ENCODE measurements around the gene PRC1. TPM values are rescaled to one million over a fixed set of nuclear protein-coding genes. Genes with fewer than 3 reads are reported as not detected.

The PRC1 gene
- total RNA-seq, 1 donor from 2014 or later, result 108 TPM

GRCh38 chr15:90956274-90957030 is 37.9 kb downstream of the PRC1 start:
- peak; percentile 43 to 82 for DNase-seq (ENCODE audit: low read depth in 2 of 2)

- no peak for DNase-seq (ENCODE audit: low read depth in 2 of 2)
These were observed 38.6 kb downstream of the PRC1 start for GRCh38 chr15:90955624-90956273.

GRCh38 chr15:90954712-90955623 is 39.4 kb downstream of the PRC1 start, which contains the start of gene RCCD1:
TSS of gene RCCD1 (plus strand) at chr15:90954884. CDS start at chr15:90956735, 1,851 bp downstream.
- DNase-seq (ENCODE audit: low read depth in 2 of 2), result peak; percentile 87 to 95

GRCh38 chr15:90953947-90954711 is 40.2 kb downstream of the PRC1 start:
- DNase-seq (ENCODE audit: low read depth in 2 of 2), result no peak

GRCh38 chr15:90952901-90953677 is 41.2 kb downstream of the PRC1 start:
- DNase-seq (ENCODE audit: low read depth in 2 of 2), result no peak

GRCh38 chr15:90950676-90951075 is 43.7 kb downstream of the PRC1 start:
- no peak for DNase-seq (ENCODE audit: low read depth in 2 of 2)

- DNase-seq (ENCODE audit: low read depth in 2 of 2), result no peak
These were observed 44.2 kb downstream of the PRC1 start for GRCh38 chr15:90949979-90950675.

- DNase-seq (ENCODE audit: low read depth in 2 of 2), result no peak
These were observed 45.8 kb downstream of the PRC1 start for GRCh38 chr15:90948506-90948905.

GRCh38 chr15:90947577-90948357 is 46.6 kb downstream of the PRC1 start:
- DNase-seq (ENCODE audit: low read depth in 2 of 2), result no peak

GRCh38 chr15:90946941-90947576 is 47.3 kb downstream of the PRC1 start:
- DNase-seq (ENCODE audit: low read depth in 2 of 2), result no peak

- no peak for DNase-seq (ENCODE audit: low read depth in 2 of 2)
These were observed 47.8 kb downstream of the PRC1 start for GRCh38 chr15:90946538-90946937.

GRCh38 chr15:90945091-90945490 is 49.2 kb downstream of the PRC1 start:
- DNase-seq (ENCODE audit: low read depth in 2 of 2), result no peak

GRCh38 chr15:90942354-90943120 is 51.8 kb downstream of the PRC1 start:
- DNase-seq (ENCODE audit: low read depth in 2 of 2), result no peak

- no peak for DNase-seq (ENCODE audit: low read depth in 2 of 2)
These were observed 53.3 kb downstream of the PRC1 start for GRCh38 chr15:90941038-90941437.

- no peak for DNase-seq (ENCODE audit: low read depth in 2 of 2)
These were observed 54.6 kb downstream of the PRC1 start for GRCh38 chr15:90939756-90940155.

GRCh38 chr15:90938261-90938660 is 56.1 kb downstream of the PRC1 start:
- no peak for DNase-seq (ENCODE audit: low read depth in 2 of 2)

- no peak for DNase-seq (ENCODE audit: low read depth in 2 of 2)
These were observed 57.5 kb downstream of the PRC1 start for GRCh38 chr15:90936823-90937222.

Measured in dermis microvascular lymphatic vessel endothelial cell (primary cell).